ENCODE measurements around the gene PAN2. TPM values are rescaled to one million over a fixed set of nuclear protein-coding genes. Genes with fewer than 3 reads are reported as not detected.
A peak's percentile ranks its signal among the peaks of the same experiment; 100 is the strongest.

Gene PAN2
- total and polyA plus RNA-seq, 2 donors from 2014 or later = 27.1 to 83.0 TPM

DNA sequence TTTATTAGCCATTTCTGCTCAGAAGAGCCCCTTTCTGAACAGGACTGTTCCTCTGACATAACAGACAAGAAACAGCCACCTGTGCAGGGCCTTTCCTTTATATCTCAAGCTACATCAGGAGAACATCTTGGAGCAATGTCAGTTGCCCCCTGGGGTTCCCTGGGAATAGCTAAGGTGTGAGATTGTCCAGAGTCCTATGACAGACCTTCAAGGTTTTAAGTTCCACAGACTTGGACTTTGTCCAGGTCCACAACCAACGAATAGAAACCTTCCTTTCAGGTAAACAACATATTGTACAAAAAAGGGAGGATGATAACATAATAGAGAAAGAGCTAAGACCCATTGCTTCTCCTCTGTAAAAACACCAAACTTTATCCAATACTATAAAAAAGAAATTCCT is 7.8 kb upstream of the PAN2 start:
- no peak for FAIRE-seq

DNA sequence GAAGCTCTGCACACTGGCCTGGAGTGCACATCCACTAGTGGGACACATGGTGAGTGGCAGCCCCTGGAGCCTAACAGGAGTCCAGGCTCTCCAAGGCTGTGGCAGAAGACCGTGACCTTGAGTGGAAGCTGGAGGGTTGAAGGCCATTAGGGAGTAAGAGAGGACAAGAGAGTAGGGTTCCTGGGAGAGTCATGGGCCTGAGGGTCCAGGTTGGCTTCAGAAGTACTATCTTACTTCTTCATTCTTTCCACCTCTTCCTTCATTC is 5.3 kb upstream of the PAN2 start:
- Histone ChIP-seq H3K27me3 (ENCODE audit: control insufficient read depth, insufficient read depth, low read length) (no peaks in the 10 kb centered on the region), H3K9ac (ENCODE audit: low read length in 3 of 3) (peak overlapping the region in 1 of 3 donors; percentile 30), H3K9me3 (ENCODE audit: control insufficient read depth in 2 of 3, insufficient read depth in 1 of 3, low read length in 3 of 3) (no peaks in the 10 kb centered on the region), H3K36me3 (ENCODE audit: control insufficient read depth in 2 of 3, insufficient read depth in 3 of 3, low read length in 3 of 3) (peaks cover 6 to 15% (median 10%) of the 10 kb centered on the region in 3 donors), H3K4me1 (ENCODE audit: control insufficient read depth in 2 of 3, insufficient read depth in 2 of 3, low read depth in 1 of 3, low read length in 3 of 3) (peaks cover 0 to 2% (median 0%) of the 10 kb centered on the region in 3 donors), H3K4me3 (ENCODE audit: low read length in 3 of 3) (no peak overlapping the region), H3K27ac (ENCODE audit: low read depth in 2 of 2, low read length in 2 of 2) (no peak overlapping the region)
- no peak for FAIRE-seq
- intact Hi-C loops (cut with DNase I) = no loop called here
- DNase-seq = no peak
- TF ChIP-seq, protein P1, sequence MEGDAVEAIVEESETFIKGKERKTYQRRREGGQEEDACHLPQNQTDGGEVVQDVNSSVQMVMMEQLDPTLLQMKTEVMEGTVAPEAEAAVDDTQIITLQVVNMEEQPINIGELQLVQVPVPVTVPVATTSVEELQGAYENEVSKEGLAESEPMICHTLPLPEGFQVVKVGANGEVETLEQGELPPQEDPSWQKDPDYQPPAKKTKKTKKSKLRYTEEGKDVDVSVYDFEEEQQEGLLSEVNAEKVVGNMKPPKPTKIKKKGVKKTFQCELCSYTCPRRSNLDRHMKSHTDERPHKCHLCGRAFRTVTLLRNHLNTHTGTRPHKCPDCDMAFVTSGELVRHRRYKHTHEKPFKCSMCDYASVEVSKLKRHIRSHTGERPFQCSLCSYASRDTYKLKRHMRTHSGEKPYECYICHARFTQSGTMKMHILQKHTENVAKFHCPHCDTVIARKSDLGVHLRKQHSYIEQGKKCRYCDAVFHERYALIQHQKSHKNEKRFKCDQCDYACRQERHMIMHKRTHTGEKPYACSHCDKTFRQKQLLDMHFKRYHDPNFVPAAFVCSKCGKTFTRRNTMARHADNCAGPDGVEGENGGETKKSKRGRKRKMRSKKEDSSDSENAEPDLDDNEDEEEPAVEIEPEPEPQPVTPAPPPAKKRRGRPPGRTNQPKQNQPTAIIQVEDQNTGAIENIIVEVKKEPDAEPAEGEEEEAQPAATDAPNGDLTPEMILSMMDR (IDR thresholded peaks at IDR 0.05; ENCODE audit: borderline replicate concordance, extremely low read depth, insufficient read depth) = no peak

More for the DNA sequence above, 7.8 kb upstream of the PAN2 start:
- Histone ChIP-seq H3K4me3 (ENCODE audit: low read length in 3 of 3) (no peak overlapping the region), H3K9me3 (ENCODE audit: control insufficient read depth in 2 of 3, insufficient read depth in 1 of 3, low read length in 3 of 3) (no peaks in the 10 kb centered on the region), H3K27me3 (ENCODE audit: control insufficient read depth, insufficient read depth, low read length) (no peaks in the 10 kb centered on the region), H3K4me1 (ENCODE audit: control insufficient read depth in 2 of 3, insufficient read depth in 2 of 3, low read depth in 1 of 3, low read length in 3 of 3) (no peaks in the 10 kb centered on the region), H3K36me3 (ENCODE audit: control insufficient read depth in 2 of 3, insufficient read depth in 3 of 3, low read length in 3 of 3) (peaks cover 9 to 18% (median 10%) of the 10 kb centered on the region in 3 donors), H3K27ac (ENCODE audit: low read depth in 2 of 2, low read length in 2 of 2) (no peak overlapping the region), H3K9ac (ENCODE audit: low read length in 3 of 3) (no peak overlapping the region)
- DNase-seq = no peak
- TF ChIP-seq, protein P1 (IDR thresholded peaks at IDR 0.05; ENCODE audit: borderline replicate concordance, extremely low read depth, insufficient read depth) = no peak
- intact Hi-C loops (cut with DNase I) = no loop called here

DNA sequence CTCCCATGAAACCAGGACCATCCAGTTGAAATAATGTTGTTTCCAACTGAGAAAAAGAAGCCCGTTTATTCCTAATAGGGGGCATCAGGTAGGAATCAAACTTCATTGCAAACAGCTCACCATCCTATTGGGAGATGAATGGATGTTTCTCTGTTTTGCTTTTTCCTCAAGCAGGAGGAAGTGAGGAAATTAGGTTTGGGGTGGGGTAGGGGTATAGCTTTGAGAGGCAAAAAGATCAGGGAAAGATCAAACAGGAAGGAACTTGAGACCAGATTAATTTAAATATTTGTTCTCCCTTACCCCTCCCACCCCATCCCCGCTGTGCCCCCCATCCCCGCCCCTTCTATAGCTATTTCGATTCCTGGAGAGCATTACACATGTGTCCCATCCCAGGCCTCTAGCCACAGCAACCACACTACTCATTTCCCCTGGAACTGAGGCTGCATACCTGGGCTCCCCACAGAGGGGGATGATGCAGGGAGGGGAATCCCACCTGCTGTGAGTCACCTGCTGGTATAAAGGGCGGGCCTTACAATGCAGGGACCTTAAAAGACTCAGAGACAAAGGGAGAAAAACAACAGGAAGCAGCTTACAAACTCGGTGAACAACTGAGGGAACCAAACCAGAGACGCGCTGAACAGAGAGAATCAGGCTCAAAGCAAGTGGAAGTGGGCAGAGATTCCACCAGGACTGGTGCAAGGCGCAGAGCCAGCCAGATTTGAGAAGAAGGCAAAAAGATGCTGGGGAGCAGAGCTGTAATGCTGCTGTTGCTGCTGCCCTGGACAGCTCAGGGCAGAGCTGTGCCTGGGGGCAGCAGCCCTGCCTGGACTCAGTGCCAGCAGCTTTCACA is 4.7 kb upstream of the PAN2 start, which contains the start of gene IL23A:
IL23A (plus strand) TSS at position 577 of the 850 bp plus-strand sequence; CDS start at position 738, 161 bp downstream.
- DNase-seq = no peak
- Histone ChIP-seq H3K27ac (ENCODE audit: low read depth in 2 of 2, low read length in 2 of 2) (no peak within 1 kb of the TSS), H3K4me1 (ENCODE audit: control insufficient read depth in 2 of 3, insufficient read depth in 2 of 3, low read depth in 1 of 3, low read length in 3 of 3) (peaks cover 0 to 2% (median 0%) of the 10 kb centered on the region in 3 donors), H3K36me3 (ENCODE audit: control insufficient read depth in 2 of 3, insufficient read depth in 3 of 3, low read length in 3 of 3) (peaks cover 3 to 12% (median 6%) of the 10 kb centered on the region in 3 donors), H3K27me3 (ENCODE audit: control insufficient read depth, insufficient read depth, low read length) (no peaks in the 10 kb centered on the region), H3K9me3 (ENCODE audit: control insufficient read depth in 2 of 3, insufficient read depth in 1 of 3, low read length in 3 of 3) (no peaks in the 10 kb centered on the region), H3K4me3 (ENCODE audit: low read length in 3 of 3) (no peak within 1 kb of the TSS), H3K9ac (ENCODE audit: low read length in 3 of 3) (peak within 1 kb of the TSS in 1 of 3 donors; percentile 30)
- no peak for FAIRE-seq
- TF ChIP-seq, protein P1 (IDR thresholded peaks at IDR 0.05; ENCODE audit: borderline replicate concordance, extremely low read depth, insufficient read depth) = no peak
- intact Hi-C loops (cut with DNase I) = no loop called here

Measured in kidney (tissue), 14 donors.